Endothelial cell of umbilical vein (primary cell): Measurements from ENCODE around the gene SETSIP. TPM values are rescaled to one million over a fixed set of nuclear protein-coding genes. Genes with fewer than 3 reads are reported as not detected.
"Not testable (repeated sequence)": the region's sequence is repeated elsewhere in the genome, so short reads cannot be mapped to it uniquely, and the experiment has no call there.

Experiments
- BruUV-seq: library from RNA; stranded (reverse); fragments of 400-500 nt; replicated peaks from 2 replicates; lab custom pipeline; 2021; lab: Mats Ljungman, UMichigan
- CTCF ChIA-PET: fragments of 300-600, 350-600 bp; sonication (Branson Sonifier 250); formaldehyde crosslinking; loops from one replicate; lab custom pipeline; 2021; ENCODE audit warnings: antibody characterized with exemption, inconsistent platforms; lab: Charles Lee
- POLR2A ChIA-PET: fragments of 300-600, 350-600 bp; sonication (Branson Sonifier 250); formaldehyde crosslinking; loops from one replicate; lab custom pipeline; 2021; ENCODE audit warnings: antibody characterized with exemption, inconsistent platforms; lab: Charles Lee
- DNase-seq: peaks from one replicate; pipeline ENCODE4 v3.0.0-alpha.2; 2011; ENCODE audit warnings: low read depth, low spot score
- FAIRE-seq: peaks from 2 replicates; lab custom pipeline; 2011; peaks lifted over from hg19 to GRCh38; lab: Jason Lieb, UNC
- H2AFZ ChIP-seq: 2 replicates; pipeline ENCODE4 v1.6.0; 2012; ENCODE audit warnings: low read depth, low read length, control low read depth, inconsistent platforms
- H3K27ac ChIP-seq: 2 replicates; pipeline ENCODE4 v1.5.1; 2011; ENCODE audit warnings: low read depth, mild to moderate bottlenecking, control low read depth, low read length, moderate library complexity; ENCODE audit not compliant: insufficient read depth
- H3K27me3 ChIP-seq, 2 experiments: 2 replicates each; pipeline versions ENCODE4 v1.6.0 to v1.6.1; 2011; ENCODE audit warnings: low read length in 2 of 2, mixed read lengths in 1 of 2; ENCODE audit not compliant: control insufficient read depth in 2 of 2, insufficient read depth in 2 of 2
- H3K36me3 ChIP-seq, 2 experiments: 2 replicates in 1 of 2; 3 replicates in 1 of 2; pipeline ENCODE4 v1.5.1; 2011; ENCODE audit warnings: low read length in 2 of 2, mild to moderate bottlenecking in 1 of 2, moderate library complexity in 1 of 2; ENCODE audit not compliant: control insufficient read depth in 2 of 2, insufficient read depth in 2 of 2; ENCODE audit errors: extremely low read depth in 1 of 2
- H3K4me1 ChIP-seq: 3 replicates; pipeline ENCODE4 v1.5.1; 2011; ENCODE audit warnings: mild to moderate bottlenecking, low read length; ENCODE audit not compliant: control insufficient read depth, insufficient read depth; ENCODE audit errors: extremely low read depth
- H3K4me2 ChIP-seq: 2 replicates; pipeline ENCODE4 v1.6.1; 2011; ENCODE audit warnings: low read length, control low read depth, mixed read lengths; ENCODE audit not compliant: insufficient read depth
- H3K4me3 ChIP-seq, 3 experiments: fragments of 200-600 bp in 1 of 3; sonication (generic), shearing (Covaris generic) in 1 of 3; replicated peaks in 1 of 3; 2 replicates each; pipeline ENCODE4 v1.5.1; 2011 to 2016; ENCODE audit warnings: control low read depth in 3 of 3, low read length in 3 of 3, mild to moderate bottlenecking in 2 of 3, inconsistent platforms in 1 of 3, low read depth in 1 of 3, moderate library complexity in 1 of 3; ENCODE audit not compliant: insufficient read depth in 1 of 3
- H3K79me2 ChIP-seq: 2 replicates; pipeline ENCODE4 v1.6.0; 2012; ENCODE audit warnings: low read length, inconsistent platforms; ENCODE audit not compliant: control insufficient read depth, insufficient read depth
- H3K9ac ChIP-seq: replicated peaks from 2 replicates; pipeline ENCODE3; 2011; ENCODE audit warnings: low read length, control low read depth; ENCODE audit not compliant: insufficient read depth; ENCODE audit errors: extremely low read depth
- H3K9me1 ChIP-seq: replicated peaks from 3 replicates; pipeline ENCODE4 v1.6.0; 2011; ENCODE audit warnings: mild to moderate bottlenecking, low read length; ENCODE audit not compliant: control insufficient read depth, insufficient read depth; ENCODE audit errors: extremely low read depth
- H3K9me3 ChIP-seq: replicated peaks from 2 replicates; pipeline ENCODE4 v1.5.1; 2012; ENCODE audit warnings: low read length, inconsistent platforms; ENCODE audit not compliant: control insufficient read depth, insufficient read depth
- H4K20me1 ChIP-seq: replicated peaks from 2 replicates; pipeline ENCODE3; 2011; ENCODE audit warnings: mild to moderate bottlenecking, low read length; ENCODE audit not compliant: control insufficient read depth, insufficient read depth; ENCODE audit errors: extremely low read depth
- CTCF ChIP-seq, 2 donors: IDR thresholded peaks; 1 replicate in 1 of 2; 2 replicates in 1 of 2; pipeline ENCODE4 v1.5.1; 2011; ENCODE audit warnings: low read length in 2 of 2, mild to moderate bottlenecking in 2 of 2, moderate library complexity in 2 of 2, control low read depth in 1 of 2, inconsistent platforms in 1 of 2, low read depth in 1 of 2; ENCODE audit not compliant: insufficient read depth in 1 of 2; ENCODE audit errors: extremely low read depth in 1 of 2
- EZH2 ChIP-seq: IDR thresholded peaks from 2 replicates; pipeline ENCODE4 v1.6.1; 2012; ENCODE audit warnings: borderline replicate concordance, low read depth, mild to moderate bottlenecking, moderate library complexity, low read length, inconsistent platforms; ENCODE audit not compliant: severe bottlenecking
- FOS ChIP-seq: IDR thresholded peaks from 2 replicates; pipeline ENCODE4 v1.6.1; 2011; ENCODE audit warnings: mild to moderate bottlenecking, low read length, moderate library complexity, borderline replicate concordance; ENCODE audit not compliant: insufficient read depth
- GATA2 ChIP-seq: IDR thresholded peaks from 2 replicates; pipeline ENCODE4 v1.7.0; 2011; ENCODE audit warnings: low read depth, mild to moderate bottlenecking, moderate library complexity, mixed read lengths, low read length; ENCODE audit not compliant: insufficient read length, insufficient read depth
- JUN ChIP-seq: IDR thresholded peaks from 2 replicates; pipeline ENCODE4 v1.6.1; 2011; ENCODE audit warnings: borderline replicate concordance, low read depth; ENCODE audit not compliant: insufficient read length, insufficient read depth
- MYC ChIP-seq: IDR thresholded peaks from one replicate; pipeline ENCODE4 v1.6.1; 2011; ENCODE audit warnings: mild to moderate bottlenecking, low read depth, low read length
- POLR2A ChIP-seq: IDR thresholded peaks from 2 replicates; pipeline ENCODE4 v1.6.1; 2012; ENCODE audit warnings: low read depth, mild to moderate bottlenecking, control low read depth, low read length
- POLR2AphosphoS5 ChIP-seq: IDR thresholded peaks from 2 replicates; pipeline ENCODE4 v1.6.1; 2012; ENCODE audit warnings: low read depth, mild to moderate bottlenecking, control low read depth, low read length, moderate library complexity; ENCODE audit not compliant: insufficient read depth
- dilution Hi-C: fragments of 300-500 bp; cut with MboI; formaldehyde crosslinking; loops from one replicate; pipeline ENCODE4 v1.15.0; 2019; ENCODE audit warnings: low sequenced_read_pairs; ENCODE audit not compliant: extremely low pct_ligation_motif_present
- intact Hi-C: fragments of 100-400 bp; cut with micrococcal nuclease; formaldehyde crosslinking; loops from one replicate; pipeline ENCODE4 v1.10.0; 2022
- polyA plus RNA-seq, 4 experiments: library from polyadenylated mRNA; depleted of rRNA in 3 of 4; stranded (reverse) in 3 of 4; unstranded in 1 of 4; fragments of >200 nt; gene quantifications; 2 replicates each; pipeline versions ENCODE4 v1.2.1 to v1.2.3, GENCODE V29; 2011 to 2012; ENCODE audit warnings: missing spikeins in 1 of 4
- total RNA-seq: library from RNA; stranded (reverse); gene quantifications from 2 replicates; pipeline ENCODE4 v1.2.3, GENCODE V29; 2021
- TF ChIP-seq, protein P1 (sequence below): IDR thresholded peaks from 2 replicates; pipeline ENCODE4 v1.6.1; 2011; ENCODE audit not compliant: insufficient read depth, insufficient read length

Gene SETSIP
- total and polyA plus RNA-seq, 2 donors (not counting 3 experiments of a cell fraction or from before 2014, with no cell fraction given) = not detected

GRCh38 chr1:92079441-92079840, 4.2 kb upstream of the SETSIP start:
- dilution Hi-C loops = no loop called here
- H3K4me1 ChIP-seq = peaks cover 2% of the 10 kb centered on the region
- H3K79me2 ChIP-seq = no peaks in the 10 kb centered on the region
- H3K4me2 ChIP-seq = peak overlapping the region; percentile 71
- DNase-seq (no peak), FAIRE-seq (no peak)
- TF ChIP-seq EZH2 (no peak), GATA2 (no peak), FOS (no peak), CTCF (IDR thresholded peaks at IDR 0.05; ENCODE audit: extremely low read depth in 1 of 2, insufficient read depth in 1 of 2, low read depth in 1 of 2, low read length in 2 of 2) (no peak), MYC (no peak), JUN (no peak), POLR2AphosphoS5 (no peak), POLR2A (no peak)
- TF ChIP-seq, protein P1, sequence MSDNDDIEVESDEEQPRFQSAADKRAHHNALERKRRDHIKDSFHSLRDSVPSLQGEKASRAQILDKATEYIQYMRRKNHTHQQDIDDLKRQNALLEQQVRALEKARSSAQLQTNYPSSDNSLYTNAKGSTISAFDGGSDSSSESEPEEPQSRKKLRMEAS = no peak
- H3K9ac ChIP-seq = no peak overlapping the region
- no peak overlapping the region for H3K27ac ChIP-seq
- H3K9me1 ChIP-seq = no peaks in the 10 kb centered on the region
- H3K36me3 ChIP-seq = no peaks in the 10 kb centered on the region
- ChIA-PET POLR2A (no interaction called here), CTCF (no interaction called here)
- no TSS peak for BruUV-seq
- H3K9me3 ChIP-seq = no peaks in the 10 kb centered on the region
- no peak overlapping the region for H3K4me3 ChIP-seq
- peak overlapping the region; percentile 99 for H2AFZ ChIP-seq
- H3K27me3 ChIP-seq = peaks cover 0 to 2% of the 10 kb centered on the region in 2 experiments
- no peaks in the 10 kb centered on the region for H4K20me1 ChIP-seq
- intact Hi-C loops = no loop called here

GRCh38 chr1:92078077-92078476, 2.9 kb upstream of the SETSIP start:
- H3K27me3 ChIP-seq, FAIRE-seq, H3K9me1 ChIP-seq, H3K27ac ChIP-seq, H3K79me2 ChIP-seq, H3K4me2 ChIP-seq, CTCF ChIA-PET, H3K9me3 ChIP-seq, dilution Hi-C loops, DNase-seq, H3K36me3 ChIP-seq, POLR2A ChIA-PET, H4K20me1 ChIP-seq, H3K4me3 ChIP-seq, H2AFZ ChIP-seq, H3K9ac ChIP-seq, H3K4me1 ChIP-seq, intact Hi-C loops, BruUV-seq: not testable (repeated sequence)
